GM23338 (cell line): ENCODE results near the gene VPS35.

ENCODE experiments used
- CTCF ChIP-seq, 2 experiments: fragments of 200-600 bp in 1 of 2; sonication (generic) in 1 of 2; conservative IDR thresholded peaks; 2 replicates each; pipeline versions ENCODE4 v1.5.1 to v1.6.1; 2016 to 2017; ENCODE audit warnings: antibody characterized with exemption in 2 of 2, low read depth in 2 of 2, mild to moderate bottlenecking in 2 of 2, moderate library complexity in 1 of 2
- REST ChIP-seq: IDR thresholded peaks from one replicate; pipeline ENCODE4 v1.6.1; 2018; ENCODE audit warnings: antibody characterized with exemption; ENCODE audit not compliant: unreplicated experiment

- TF ChIP-seq CTCF (conservative IDR thresholded peaks at IDR 0.05; ENCODE audit: low read depth in 2 of 2) (no peak), REST (no peak)
Measured at GRCh38 chr16:46700048-46700447, 11.1 kb upstream of the VPS35 start.
